DND-41 (cell line): ENCODE data around the gene TRIP12.
"Not testable (repeated sequence)": the region's sequence is repeated elsewhere in the genome, so short reads cannot be mapped to it uniquely, and the experiment has no call there.

ENCODE experiments used
- ATAC-seq: fragments of 200-7000 bp; cut with Tn5 transposase; 3 replicates; pipeline ENCODE4 v1.9.1; 2021; ENCODE audit warnings: low read depth; ENCODE audit not compliant: insufficient read depth
- DNase-seq: peaks from one replicate; pipeline ENCODE4 v3.0.0-alpha.2; 2020
- H2AFZ ChIP-seq: 2 replicates; pipeline ENCODE4 v1.6.0; 2012; ENCODE audit warnings: low read depth, low read length
- H3K27ac ChIP-seq: 2 replicates; pipeline ENCODE4 v1.5.1; 2012; ENCODE audit warnings: low read length, inconsistent platforms
- H3K27me3 ChIP-seq: fragments of 200-600 bp; sonication (generic); 2 replicates; pipeline ENCODE4 v1.6.0; 2012; ENCODE audit warnings: low read length, mild to moderate bottlenecking, inconsistent platforms; ENCODE audit not compliant: insufficient read depth, poor library complexity
- H3K36me3 ChIP-seq: 2 replicates; pipeline ENCODE4 v1.5.1; 2012; ENCODE audit warnings: low read length, inconsistent platforms; ENCODE audit not compliant: insufficient read depth
- H3K4me1 ChIP-seq: 2 replicates; pipeline ENCODE4 v1.5.1; 2012; ENCODE audit warnings: mild to moderate bottlenecking, low read length; ENCODE audit not compliant: insufficient read depth
- H3K4me2 ChIP-seq: 2 replicates; pipeline ENCODE4 v1.6.0; 2012; ENCODE audit warnings: mild to moderate bottlenecking, moderate library complexity, low read length, inconsistent platforms; ENCODE audit not compliant: insufficient read depth
- H3K4me3 ChIP-seq, 2 experiments: fragments of 200-600 bp in 1 of 2; shearing (Covaris generic) in 1 of 2; 2 replicates each; pipeline ENCODE4 v1.5.1; 2012 to 2016; ENCODE audit warnings: inconsistent platforms in 2 of 2, low read length in 2 of 2, mild to moderate bottlenecking in 2 of 2, low read depth in 1 of 2, moderate library complexity in 1 of 2
- H3K79me2 ChIP-seq: 2 replicates; pipeline ENCODE4 v1.6.0; 2012; ENCODE audit warnings: low read length, inconsistent platforms; ENCODE audit not compliant: insufficient read depth
- H3K9ac ChIP-seq: 2 replicates; pipeline ENCODE4 v1.6.0; 2012; ENCODE audit warnings: low read depth, mild to moderate bottlenecking, inconsistent platforms, low read length, moderate library complexity
- H3K9me3 ChIP-seq: 2 replicates; pipeline ENCODE4 v1.5.1; 2012; ENCODE audit warnings: low read length, moderate library complexity, mild to moderate bottlenecking, inconsistent platforms; ENCODE audit not compliant: insufficient read depth, severe bottlenecking
- H4K20me1 ChIP-seq: 2 replicates; pipeline ENCODE4 v1.6.0; 2012; ENCODE audit warnings: low read length; ENCODE audit not compliant: insufficient read depth
- CTCF ChIP-seq: IDR thresholded peaks from 2 replicates; pipeline ENCODE4 v1.5.1; 2012; ENCODE audit warnings: borderline replicate concordance, low read length, moderate library complexity, mild to moderate bottlenecking; ENCODE audit not compliant: poor library complexity, severe bottlenecking; ENCODE audit errors: extremely low read depth
- EZH2 ChIP-seq: IDR thresholded peaks from 3 replicates; pipeline ENCODE4 v1.6.1; 2012; ENCODE audit warnings: borderline replicate concordance, low read depth, mild to moderate bottlenecking, moderate library complexity, low read length, inconsistent platforms; ENCODE audit not compliant: severe bottlenecking

Gene TRIP12

GRCh38 chr2:229905601-229906000, 16.2 kb downstream of the TRIP12 start:
- H3K36me3 ChIP-seq: peaks cover 46% of the 10 kb centered on the region
- no peak overlapping the region for H2AFZ ChIP-seq
- DNase-seq (no peak), ATAC-seq (no peak)
- no peaks in the 10 kb centered on the region for H3K4me1 ChIP-seq
- no peak overlapping the region for H3K27ac ChIP-seq
- H3K27me3 ChIP-seq: no peaks in the 10 kb centered on the region
- no peak overlapping the region for H3K4me3 ChIP-seq
- H3K9ac ChIP-seq: no peak overlapping the region
- peaks cover 95% of the 10 kb centered on the region for H3K79me2 ChIP-seq
- no peaks in the 10 kb centered on the region for H3K9me3 ChIP-seq
- H4K20me1 ChIP-seq: peaks cover 34% of the 10 kb centered on the region
- TF ChIP-seq CTCF (no peak), EZH2 (no peak)
- H3K4me2 ChIP-seq: no peak overlapping the region

- Histone ChIP-seq H3K4me1 (no peaks in the 10 kb centered on the region), H3K9me3 (no peaks in the 10 kb centered on the region), H3K4me2 (no peak overlapping the region), H3K79me2 (peaks cover 97% of the 10 kb centered on the region), H4K20me1 (peaks cover 32% of the 10 kb centered on the region; the same call in 1 of the 2 replicates), H3K9ac (no peak overlapping the region), H2AFZ (no peak overlapping the region), H3K27ac (no peak overlapping the region), H3K36me3 (peaks cover 42% of the 10 kb centered on the region), H3K4me3 (no peak overlapping the region), H3K27me3 (no peaks in the 10 kb centered on the region)
- TF ChIP-seq CTCF: no peak
- no peak for TF ChIP-seq EZH2
- ATAC-seq: no peak
- DNase-seq: no peak
These were observed 18.8 kb downstream of the TRIP12 start for GRCh38 chr2:229903037-229903436.

- Histone ChIP-seq H3K36me3 (peaks cover 34% of the 10 kb centered on the region), H2AFZ (no peak overlapping the region), H3K27me3 (no peaks in the 10 kb centered on the region), H3K4me1 (no peaks in the 10 kb centered on the region), H3K4me2 (no peak overlapping the region), H3K27ac (no peak overlapping the region), H4K20me1 (peaks cover 30% of the 10 kb centered on the region; the same call in 1 of the 2 replicates), H3K9me3 (no peaks in the 10 kb centered on the region), H3K4me3 (no peak overlapping the region), H3K9ac (no peak overlapping the region), H3K79me2 (peaks cover 97% of the 10 kb centered on the region)
- DNase-seq (no peak), ATAC-seq (no peak)
- no peak for TF ChIP-seq EZH2
- TF ChIP-seq CTCF: no peak
These were observed 20.0 kb downstream of the TRIP12 start for GRCh38 chr2:229901819-229902218.

- Histone ChIP-seq H3K79me2 (peaks cover 100% of the 10 kb centered on the region), H4K20me1 (peaks cover 27% of the 10 kb centered on the region; the same call in 1 of the 2 replicates), H3K36me3 (peaks cover 31% of the 10 kb centered on the region)
- H3K4me1 ChIP-seq, H3K9ac ChIP-seq, H2AFZ ChIP-seq, H3K4me2 ChIP-seq, H3K27ac ChIP-seq, ATAC-seq, H3K9me3 ChIP-seq, H3K4me3 ChIP-seq, DNase-seq, H3K27me3 ChIP-seq: not testable (repeated sequence)
These were observed 21.3 kb downstream of the TRIP12 start for GRCh38 chr2:229900514-229900913.
